ENCODE measurements around the gene BAD.
A peak's percentile ranks its signal among the peaks of the same experiment; 100 is the strongest.

BAD gene

DNA sequence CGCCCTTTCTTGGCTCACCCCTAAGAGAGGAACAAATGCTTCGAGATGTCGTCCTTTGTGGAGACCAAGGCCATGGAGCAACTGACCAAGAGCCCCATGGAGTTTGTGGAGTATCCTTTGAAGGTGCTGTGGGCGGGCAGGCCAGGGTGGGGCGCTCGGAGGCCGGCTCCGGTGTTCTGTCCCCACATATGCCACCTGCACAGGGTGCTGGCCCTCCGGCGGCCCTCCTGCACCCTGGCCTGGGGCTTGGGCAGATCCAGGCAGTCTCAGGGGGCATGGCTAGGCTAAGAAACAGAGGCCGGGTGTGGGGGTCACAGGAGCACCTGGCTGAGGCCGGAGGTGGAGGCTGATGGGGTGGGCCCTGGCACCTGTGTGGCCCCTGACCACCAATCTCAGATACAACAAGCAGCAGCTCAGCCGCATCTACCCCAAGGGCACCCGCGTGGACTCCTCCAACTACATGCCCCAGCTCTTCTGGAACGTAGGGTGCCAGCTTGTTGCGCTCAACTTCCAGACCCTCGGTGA is 22.8 kb downstream of the BAD start:
- no peak for DNase-seq

DNA sequence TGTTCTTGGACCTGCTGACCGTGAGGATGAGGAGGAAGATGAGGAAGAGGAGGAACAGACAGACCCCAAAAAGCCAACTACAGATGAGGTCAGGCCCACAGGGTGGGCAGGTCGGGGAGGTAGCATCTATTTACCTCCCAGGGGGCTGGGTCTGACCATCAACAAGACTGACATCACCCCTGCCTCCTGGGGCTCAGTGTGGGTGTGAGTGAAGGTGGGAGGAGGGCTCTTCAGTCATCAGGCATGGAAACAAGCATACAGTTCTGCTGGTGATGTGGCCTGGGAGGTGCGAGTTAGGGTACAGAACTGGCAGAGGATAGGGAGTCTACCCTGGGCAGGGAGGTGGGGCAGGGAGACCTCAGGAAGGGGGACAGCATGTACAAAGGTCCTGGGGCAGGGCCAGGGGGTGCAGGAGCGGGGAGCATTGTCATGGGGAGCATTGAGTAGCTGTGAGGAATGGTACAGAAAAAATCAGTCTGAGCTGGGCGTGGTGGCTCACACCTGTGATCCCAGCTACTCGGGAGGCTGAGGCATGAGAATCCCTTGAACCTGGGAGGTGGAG is 24.2 kb downstream of the BAD start:
- no peak for DNase-seq

DNA sequence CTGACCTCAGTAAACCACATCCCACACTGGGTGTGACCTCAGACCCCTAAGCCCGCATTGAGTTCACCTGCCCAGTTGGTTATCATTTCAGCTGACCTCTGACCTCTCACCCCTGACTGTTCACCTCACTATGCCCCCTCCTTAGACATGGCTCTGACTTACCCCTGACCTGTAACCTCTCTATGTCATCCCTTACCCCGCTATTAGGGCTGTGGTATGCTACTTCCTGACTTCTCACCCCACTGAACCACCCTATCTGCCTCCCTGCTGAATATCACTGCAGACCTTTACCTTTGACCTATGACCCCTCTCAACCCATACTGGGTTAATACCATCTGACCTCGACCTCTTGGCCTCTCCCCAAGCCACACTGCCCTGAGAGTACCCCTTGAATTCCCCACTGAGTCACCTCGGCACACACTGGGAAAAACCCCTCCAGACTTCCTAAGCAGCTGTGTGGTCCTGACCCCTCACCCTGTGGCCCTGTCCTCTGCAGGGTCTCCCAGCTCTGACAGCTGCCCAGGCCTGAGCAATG is 24.9 kb downstream of the BAD start:
- DNase-seq = no peak

DNA sequence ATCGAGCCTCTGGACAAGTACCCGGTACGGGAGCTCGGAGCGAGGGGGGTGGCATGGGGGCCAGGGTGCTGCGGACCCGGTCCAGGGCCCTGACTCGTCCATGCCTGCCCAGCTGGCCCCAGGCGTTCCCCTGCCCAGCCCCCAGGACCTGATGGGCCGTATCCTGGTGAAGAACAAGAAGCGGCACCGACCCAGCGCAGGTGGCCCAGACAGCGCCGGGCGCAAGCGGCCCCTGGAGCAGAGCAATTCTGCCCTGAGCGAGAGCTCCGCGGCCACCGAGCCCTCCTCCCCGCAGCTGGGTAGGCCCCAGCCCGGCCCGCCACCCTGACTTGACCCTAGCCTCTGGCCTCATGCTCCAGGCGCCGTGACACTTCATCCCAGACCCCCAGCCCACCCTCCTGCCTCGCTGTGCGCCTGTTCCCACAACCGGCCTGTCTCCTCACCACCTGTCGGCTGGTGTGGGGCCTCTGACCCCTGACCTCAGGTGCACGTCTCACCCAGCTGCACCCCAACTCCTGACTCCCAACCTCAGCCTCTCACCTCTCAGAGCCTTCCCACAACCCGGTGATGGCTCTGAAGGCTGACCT is 25.4 kb downstream of the BAD start:
- DNase-seq = no peak

DNA sequence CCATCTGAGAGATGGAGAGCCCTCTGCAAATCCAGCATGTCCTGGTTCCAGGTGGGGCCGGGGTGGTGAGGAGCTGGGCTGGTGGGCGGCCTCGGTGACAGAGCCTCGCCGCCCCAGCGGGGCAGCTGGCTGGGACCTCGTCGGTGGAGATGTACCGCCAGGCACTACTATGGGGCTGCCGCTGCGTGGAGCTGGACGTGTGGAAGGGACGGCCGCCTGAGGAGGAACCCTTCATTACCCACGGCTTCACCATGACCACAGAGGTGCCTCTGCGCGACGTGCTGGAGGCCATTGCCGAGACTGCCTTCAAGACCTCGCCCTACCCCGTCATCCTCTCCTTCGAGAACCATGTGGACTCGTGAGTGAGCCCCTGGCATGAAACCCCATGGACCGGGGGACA is 26.1 kb downstream of the BAD start:
- no peak for DNase-seq

DNA sequence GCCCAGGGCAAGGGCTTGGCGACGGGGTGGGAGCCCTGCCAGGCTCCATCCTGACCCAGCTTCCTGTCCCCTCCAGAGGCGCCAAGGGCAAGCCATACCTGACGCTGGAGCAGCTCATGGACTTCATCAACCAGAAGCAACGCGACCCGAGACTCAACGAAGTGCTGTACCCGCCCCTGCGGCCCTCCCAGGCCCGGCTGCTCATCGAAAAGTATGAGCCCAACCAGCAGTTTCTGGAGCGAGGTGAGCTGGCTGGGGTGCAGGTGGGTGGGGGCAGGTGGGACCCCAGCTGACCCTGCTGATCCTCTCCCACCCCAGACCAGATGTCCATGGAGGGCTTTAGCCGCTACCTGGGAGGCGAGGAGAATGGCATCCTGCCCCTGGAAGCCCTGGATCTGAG is 28.2 kb downstream of the BAD start:
- no peak for DNase-seq

DNA sequence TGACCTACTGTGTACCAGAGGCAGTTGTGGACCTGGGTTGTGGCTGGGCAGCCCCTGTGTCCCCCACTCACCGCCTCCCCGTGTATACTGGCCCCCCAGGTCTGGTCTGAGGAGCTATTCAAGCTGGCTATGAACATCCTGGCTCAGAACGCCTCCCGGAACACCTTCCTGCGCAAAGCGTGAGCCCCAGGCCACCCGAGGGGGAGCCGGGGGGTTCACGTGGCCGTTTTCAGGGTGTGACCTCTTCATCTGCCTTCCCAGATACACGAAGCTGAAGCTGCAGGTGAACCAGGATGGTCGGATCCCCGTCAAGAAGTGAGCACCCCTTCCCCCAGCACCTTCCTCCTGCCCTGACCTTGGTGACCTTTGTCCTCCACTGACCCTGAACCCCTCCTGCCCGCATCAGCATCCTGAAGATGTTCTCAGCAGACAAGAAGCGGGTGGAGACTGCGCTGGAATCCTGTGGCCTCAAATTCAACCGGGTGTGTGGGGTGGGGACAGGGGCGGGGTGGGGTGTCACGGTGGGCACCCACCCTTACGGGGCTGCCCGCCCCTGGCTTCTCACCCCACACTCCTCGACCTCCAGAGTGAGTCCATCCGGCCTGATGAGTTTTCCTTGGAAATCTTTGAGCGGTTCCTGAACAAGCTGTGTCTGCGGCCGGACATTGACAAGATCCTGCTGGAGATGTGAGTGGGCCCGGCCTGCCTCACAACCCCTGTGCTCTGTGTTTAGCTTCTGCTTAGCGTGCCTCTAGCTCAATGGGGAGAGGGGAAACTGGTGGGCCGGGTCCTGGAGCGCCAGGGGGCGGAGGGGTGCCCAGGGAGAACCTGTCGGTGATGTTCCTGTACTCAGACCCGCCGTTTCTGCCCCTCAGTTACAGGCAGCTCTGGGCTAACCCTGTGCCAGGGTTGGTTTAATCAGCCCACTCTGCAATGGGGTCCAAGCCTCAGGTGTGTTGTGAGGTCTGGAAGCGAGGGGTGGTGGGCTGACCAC is 29.0 kb downstream of the BAD start:
- no peak for DNase-seq

DNA sequence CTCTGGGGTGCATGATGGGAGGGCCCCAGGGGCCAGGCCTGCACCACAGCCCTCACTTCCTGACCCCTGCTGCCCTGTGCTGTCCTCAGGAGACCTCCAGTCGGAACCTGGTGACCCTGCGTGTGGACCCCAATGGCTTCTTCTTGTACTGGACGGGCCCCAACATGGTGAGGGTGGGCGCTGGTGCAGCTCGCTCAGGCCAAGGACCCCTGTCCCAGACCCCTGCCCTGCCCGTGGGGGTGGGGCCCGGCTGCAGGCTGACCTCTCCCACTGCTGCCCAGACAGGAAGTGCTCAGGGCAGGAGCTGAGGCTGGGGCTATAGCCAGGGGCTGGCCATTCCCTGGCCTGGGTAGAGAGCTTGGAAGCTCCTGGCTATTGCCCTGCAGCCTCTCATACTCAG is 30.1 kb downstream of the BAD start:
- DNase-seq = no peak

DNA sequence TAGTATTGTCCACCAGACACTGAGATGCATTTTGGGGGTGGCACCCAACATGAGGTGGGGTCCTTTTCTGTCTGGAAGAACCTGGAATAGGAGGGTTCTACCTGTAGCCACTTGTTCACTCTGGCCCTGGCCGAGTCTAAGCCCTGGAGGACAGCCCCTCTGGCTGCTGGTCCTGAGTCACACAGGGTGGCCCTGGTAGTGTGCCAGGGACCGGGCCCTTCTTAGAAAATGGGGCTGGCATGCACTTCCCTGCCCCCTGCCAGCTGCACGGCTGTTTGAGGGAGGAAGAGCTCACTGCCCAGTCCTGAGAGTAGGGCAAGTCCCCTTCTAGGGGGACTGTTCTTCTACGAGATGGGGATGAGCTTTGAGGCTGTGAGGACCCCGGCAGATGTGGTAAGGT is 31.0 kb downstream of the BAD start:
- DNase-seq = peak in 34 of 51 donors; percentile 9 to 82 (median 52)

DNA sequence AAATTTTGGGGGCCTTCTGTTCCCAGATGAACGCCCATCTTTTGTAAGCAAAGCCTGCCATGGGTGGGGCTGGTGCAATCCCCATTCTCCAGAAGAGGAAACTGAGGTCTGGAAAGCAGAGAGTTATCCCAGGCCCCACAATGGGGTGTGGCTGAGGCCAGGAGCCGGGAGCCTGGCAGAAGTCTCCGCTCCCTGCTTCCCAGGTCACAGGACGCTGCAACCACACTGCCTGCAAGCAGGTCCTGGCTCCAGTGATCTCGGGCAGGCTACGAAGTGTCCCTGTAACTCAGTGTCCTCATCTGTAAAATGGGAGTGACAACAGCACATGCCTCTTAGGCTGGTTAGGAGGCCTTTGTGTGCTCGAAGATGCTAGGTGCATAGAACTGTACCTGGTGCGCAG is 31.4 kb downstream of the BAD start:
- no peak for DNase-seq

DNA sequence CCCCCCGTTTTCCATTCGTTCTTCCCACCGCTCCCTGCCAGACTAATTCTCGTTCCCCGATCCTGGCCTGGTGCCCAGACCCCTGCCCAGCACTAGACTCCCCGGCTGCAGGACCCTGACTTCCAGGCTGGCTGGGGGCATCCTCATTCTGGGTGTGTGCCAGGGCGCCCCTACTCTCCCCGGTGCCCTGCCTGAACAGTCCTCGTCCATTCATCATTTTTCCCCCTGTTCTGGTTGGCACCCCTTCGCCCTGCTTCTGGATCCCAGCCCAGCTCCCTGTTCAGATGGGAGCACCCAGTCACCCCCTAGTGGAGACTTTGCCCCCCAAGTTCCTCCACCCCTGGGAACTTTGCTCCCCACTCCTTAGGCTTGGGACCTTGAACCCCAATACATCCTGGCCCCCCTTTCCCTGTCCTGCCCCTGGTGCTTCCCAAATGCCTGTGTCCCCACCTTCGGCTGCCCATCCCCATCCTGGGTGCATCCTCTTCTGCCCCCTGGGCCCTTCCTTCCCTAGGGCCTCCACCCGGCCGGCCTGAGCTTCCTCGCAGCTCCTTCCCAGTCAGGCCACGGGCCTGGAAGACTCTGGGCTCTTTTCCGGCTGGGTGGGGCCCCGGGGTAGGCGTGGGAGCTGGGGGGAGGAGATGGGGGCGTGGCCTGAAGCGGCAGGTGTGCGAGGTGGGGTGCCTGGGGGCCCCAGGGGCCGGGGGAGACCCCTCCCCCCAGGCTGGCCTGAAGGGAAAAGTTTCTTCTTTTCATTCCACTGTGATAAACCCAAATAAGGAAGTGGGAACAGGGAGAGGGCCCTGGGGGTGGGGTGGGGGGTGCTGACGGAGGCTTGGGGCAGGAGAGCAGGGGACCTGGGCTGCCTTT is 32.2 kb downstream of the BAD start:
- DNase-seq = peak in 3 of 51 donors; percentile 16 to 41 (median 21)

DNA sequence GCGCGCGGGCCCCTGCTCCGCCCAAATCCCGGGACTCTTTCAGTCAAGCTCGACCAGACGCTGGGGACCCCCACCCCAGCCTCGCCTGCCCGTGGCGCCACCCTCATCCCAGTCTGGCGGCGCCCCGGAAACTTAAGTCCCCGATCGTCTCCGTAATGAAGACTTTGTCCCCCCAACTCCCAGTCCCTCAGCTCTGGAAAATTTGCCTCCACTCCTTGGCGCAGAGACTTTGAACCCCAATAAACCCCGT is 32.8 kb downstream of the BAD start:
- no peak for DNase-seq

DNA sequence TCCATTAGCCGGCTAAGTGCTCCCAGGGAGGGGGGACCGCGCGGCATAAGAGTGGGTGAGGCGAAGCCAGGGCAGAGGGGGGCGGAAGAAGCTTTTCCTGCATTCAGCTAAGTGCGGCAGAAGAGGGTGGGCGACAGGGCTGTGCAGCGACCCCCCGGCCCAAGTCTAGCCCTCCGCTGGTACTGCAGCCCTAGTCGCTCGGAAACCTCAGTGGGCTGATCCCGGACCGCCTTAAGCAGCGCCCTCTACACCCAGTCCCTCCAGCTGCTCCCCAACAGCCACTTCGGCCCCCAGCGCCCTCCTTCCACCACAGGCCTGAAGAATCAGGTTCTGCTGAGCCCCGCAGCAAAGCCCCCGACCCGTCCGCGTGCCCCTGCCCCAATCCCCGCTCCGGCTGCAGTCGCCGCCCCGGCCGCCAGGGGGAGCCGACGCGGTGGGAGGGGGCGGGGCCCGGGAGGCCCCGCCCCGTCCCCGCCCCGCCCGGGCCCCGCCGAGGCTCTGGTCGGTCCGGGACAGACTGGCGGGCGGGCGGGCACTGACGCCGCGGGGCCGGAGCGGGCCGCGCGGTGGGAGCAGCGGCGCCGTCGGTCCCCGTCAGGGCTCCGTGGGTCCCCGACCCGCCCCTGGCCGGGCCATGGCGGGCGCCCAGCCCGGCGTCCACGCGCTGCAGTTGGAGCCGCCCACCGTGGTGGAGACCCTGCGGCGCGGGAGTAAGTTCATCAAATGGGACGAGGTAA is 33.3 kb downstream of the BAD start, which contains the start of gene PLCB3:
Gene PLCB3, plus strand, starts transcription at position 515 of the 737 bp plus-strand sequence. Its CDS starts 120 bp downstream, at position 635.
- peak in 32 of 51 donors; percentile 20 to 75 (median 43) for DNase-seq

DNA sequence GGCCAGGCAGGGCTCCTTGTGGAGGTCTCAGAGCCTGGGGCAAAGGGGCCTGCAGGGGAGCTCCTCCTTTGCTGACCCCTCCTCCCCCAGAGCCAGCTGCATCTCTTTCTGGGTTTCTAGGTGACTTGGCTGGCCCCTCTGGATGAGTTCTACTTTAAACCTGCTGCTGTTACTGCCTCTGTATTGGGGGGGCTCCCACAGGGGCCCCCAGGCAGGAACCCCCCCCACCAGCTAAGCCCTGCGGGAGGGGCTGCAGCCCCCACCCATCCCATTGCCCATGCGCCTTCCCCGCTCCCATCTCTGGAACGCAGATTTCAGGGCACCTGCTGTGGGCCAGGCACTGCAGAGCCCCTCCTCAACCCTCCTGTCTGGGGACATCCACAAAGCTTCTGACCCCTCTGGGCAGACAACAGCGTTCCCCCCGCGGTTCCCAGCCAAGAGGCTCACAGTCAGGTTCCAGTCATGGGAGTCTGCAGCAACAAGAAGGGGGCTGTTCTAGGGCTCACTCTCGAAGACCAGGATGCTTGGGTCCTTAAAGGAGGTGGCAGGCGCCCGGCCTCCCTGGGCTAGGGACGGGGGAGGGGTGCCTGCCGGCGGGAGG is 34.0 kb downstream of the BAD start:
- no peak for DNase-seq

DNA sequence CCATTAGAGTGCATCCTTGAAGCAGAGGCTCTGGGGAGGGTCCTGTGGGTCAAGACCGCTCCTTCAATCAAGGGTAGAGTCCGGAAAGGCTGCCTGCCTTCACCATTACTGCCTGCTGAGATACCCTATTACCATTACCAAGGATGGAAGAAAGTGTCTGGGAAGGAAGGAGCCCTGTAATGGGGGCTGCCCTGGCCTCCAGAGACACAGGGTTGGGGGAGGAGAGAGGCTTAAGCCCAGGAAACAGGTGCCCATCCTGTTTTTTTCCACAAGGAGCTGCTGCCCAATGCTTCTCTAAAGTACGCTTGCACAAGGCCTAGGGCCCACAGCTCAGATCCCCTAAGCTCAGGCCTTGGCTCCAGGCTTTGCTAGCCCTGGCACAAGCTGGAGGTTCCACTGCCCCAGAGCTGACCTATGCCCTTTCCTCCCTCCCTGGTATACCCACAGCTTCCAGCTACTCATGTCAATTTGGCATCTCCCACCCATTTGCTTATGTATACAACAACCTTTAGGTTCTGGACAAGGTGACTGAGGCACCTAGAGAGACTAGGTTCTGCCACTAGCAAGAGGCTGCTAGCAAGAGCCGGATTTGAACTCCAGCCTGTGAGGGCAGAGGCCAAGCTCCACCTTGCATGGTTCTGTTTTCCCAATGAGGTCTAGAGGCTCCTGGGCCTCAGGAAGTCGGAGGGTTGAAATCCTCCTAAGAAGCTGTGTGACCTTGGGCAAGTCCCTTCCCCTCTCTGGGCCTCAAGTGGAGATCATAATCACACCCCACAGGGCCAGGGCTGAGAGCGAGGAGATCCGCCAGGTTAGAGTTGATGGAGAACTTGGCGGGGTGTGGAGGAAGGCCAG is 34.7 kb downstream of the BAD start:
- DNase-seq = no peak

DNA sequence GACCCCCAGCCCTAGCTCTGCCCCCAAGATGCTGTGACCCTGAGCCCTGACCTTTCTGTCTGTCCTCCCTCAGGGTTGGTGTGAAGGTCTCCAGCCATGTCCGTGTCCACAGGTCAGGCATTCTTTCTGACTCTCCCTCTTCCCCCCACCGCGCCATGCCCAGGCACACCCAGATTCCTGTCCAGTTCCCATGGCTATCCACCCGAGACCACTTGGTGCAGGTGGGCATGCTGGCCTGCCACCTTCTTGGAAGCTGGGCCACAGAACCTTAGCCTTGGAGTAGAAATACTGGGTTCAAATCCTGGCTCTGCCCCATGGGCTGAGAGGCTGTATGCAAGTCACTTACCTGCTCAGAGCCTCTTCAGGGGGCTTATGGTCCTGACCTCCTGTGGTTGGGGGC is 35.4 kb downstream of the BAD start:
- no peak for DNase-seq

DNA sequence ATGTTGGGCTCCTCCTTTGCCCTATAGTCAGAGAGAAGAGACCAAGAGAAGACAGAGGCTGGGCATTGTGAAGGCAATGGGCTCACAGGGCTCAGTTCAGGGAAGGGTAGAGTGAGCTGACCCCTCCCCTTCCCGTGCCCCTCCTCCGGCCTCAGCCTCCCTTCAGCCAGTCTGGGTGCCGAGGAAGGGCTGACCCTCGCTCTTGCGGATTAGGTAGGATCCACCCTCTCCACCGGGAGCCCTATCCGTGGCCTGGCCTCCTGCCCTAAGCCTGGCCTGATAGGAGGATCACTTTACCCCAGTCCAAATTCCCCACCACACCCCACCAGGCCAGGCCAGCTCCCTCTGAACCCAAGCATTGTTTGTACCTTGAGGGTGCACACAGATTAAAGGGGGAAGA is 35.9 kb downstream of the BAD start:
- DNase-seq = no peak

DNA sequence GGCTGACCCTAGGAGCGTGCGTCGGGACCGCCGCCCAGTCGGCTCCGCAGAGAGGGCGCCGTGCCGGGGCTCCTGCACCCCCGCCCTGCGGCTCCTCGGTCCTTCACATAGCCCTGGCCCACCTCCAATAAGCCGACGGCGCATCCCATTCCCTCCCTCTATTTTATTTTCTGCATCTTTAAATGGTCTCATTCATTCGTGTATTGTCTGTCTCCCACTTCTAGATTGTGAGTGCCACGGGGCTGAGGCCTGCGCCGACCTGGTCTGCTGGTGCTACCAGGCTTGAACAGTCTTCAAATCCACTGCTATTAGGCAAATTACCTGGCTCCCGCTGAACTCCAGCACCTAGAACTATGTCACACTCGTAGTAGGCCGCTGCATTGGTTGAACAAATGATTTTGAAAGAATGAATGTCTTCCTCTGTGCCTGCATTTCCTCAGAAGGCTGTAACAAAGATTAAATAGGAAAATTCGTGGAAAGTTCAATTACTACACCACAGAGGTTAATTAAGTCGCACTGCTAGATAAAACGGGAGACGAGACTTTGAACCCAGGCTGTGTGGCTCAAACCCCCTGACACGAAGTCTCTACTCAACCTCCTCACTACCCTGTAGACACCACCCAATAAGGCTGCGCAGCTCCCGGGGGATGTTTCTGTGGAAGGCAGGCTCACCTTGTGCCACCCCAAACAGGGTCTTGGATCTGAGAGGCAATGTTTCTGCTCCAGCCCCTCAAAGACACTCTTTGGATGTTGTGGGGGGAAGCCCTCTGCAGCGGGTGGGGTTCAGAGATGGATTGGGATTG is 36.5 kb downstream of the BAD start:
- no peak for DNase-seq

All from hypothalamus (tissue), 51 donors.